ENCODE data around the gene FDCSP. TPM values are rescaled to one million over a fixed set of nuclear protein-coding genes. Genes with fewer than 3 reads are reported as not detected.

Gene FDCSP
- total and polyA plus RNA-seq, 2 experiments from 2014 or later = not detected

DNA sequence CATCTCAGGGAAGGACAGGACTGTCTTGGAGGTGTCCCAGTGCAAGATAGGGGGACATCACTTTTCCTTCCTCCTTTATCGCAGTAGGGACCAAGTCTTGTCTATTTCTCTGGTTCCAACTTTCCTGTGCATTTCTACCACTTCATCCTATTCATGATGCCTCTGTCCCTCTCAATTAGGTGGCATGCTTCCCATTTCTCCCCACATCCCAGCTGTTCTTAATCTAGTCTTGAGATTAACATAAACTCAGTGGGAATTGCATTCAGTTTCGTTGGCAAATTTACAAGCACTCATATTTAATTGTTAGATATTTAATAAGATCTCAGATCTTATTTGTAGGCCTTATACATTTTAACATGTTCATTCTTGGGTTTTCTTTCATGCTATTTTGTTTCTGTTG is 46.1 kb upstream of the FDCSP start:
- ATAC-seq (no peak), DNase-seq (ENCODE audit: low spot score) (no peak)
- Histone ChIP-seq H2AFZ (no peak overlapping the region), H3K79me2 (replicated peaks; ENCODE audit: insufficient read depth) (no peaks in the 10 kb centered on the region), H3K4me3 (no peak overlapping the region), H3K27me3 (ENCODE audit: insufficient read depth) (no peaks in the 10 kb centered on the region), H3K4me2 (no peak overlapping the region), H3F3A (replicated peaks; ENCODE audit: low read depth) (no peaks in the 10 kb centered on the region), H3K27ac (ENCODE audit: low read depth) (no peak overlapping the region), H3K9me2 (ENCODE audit: insufficient read depth) (no peaks in the 10 kb centered on the region), H3K36me3 (ENCODE audit: insufficient read depth) (no peaks in the 10 kb centered on the region), H4K20me1 (replicated peaks; ENCODE audit: insufficient read depth) (no peaks in the 10 kb centered on the region), H3K4me1 (ENCODE audit: insufficient read depth) (no peaks in the 10 kb centered on the region)
- Mint-ChIP-seq H3K9me3 (no peaks in the 10 kb centered on the region; the same call in 2 of the 3 replicates), H3K4me3 (no peak overlapping the region), H3K4me1 (no peaks in the 10 kb centered on the region), H3K36me3 (ENCODE audit: low read depth) (no peaks in the 10 kb centered on the region), H3K27ac (no peak overlapping the region), H3K27me3 (ENCODE audit: insufficient read depth, low read depth, poor library complexity) (no peaks in the 10 kb centered on the region)
- TF ChIP-seq ZNF331 (CRISPR knock-in tag; IDR thresholded peaks at IDR 0.05; ENCODE audit: low read depth) = no peak

DNA sequence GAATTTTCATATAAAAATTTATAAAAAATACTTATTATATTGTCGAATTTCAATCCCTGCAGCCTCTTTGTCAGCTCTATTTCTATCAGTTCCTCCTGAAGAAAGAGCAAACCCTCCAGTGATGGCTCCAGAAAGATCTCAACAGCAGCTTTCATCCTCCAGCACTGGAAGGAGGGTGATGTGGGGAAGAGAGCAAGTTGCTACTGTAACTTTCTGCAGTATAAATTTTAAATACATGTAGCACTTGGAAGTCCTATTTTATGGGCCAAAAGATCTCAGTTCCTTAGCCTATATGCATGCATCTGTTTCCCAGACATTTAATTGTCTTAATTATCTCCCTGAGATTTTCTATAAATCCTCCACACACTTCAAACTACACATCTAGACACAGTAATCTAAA is 44.1 kb upstream of the FDCSP start:
- Histone ChIP-seq H3K27me3 (ENCODE audit: insufficient read depth) (no peaks in the 10 kb centered on the region), H3K4me1 (ENCODE audit: insufficient read depth) (no peaks in the 10 kb centered on the region), H4K20me1 (replicated peaks; ENCODE audit: insufficient read depth) (no peaks in the 10 kb centered on the region), H3K36me3 (ENCODE audit: insufficient read depth) (no peaks in the 10 kb centered on the region), H3K4me3 (no peak overlapping the region), H3K27ac (ENCODE audit: low read depth) (no peak overlapping the region), H3K9me2 (ENCODE audit: insufficient read depth) (no peaks in the 10 kb centered on the region), H3F3A (replicated peaks; ENCODE audit: low read depth) (no peaks in the 10 kb centered on the region), H2AFZ (no peak overlapping the region), H3K4me2 (no peak overlapping the region), H3K79me2 (replicated peaks; ENCODE audit: insufficient read depth) (no peaks in the 10 kb centered on the region)
- ATAC-seq (no peak), DNase-seq (ENCODE audit: low spot score) (no peak)
- no peak overlapping the region for H3K4me3 Mint-ChIP-seq
- H3K36me3 Mint-ChIP-seq (ENCODE audit: low read depth) = no peaks in the 10 kb centered on the region
- no peaks in the 10 kb centered on the region; the same call in 2 of the 3 replicates for H3K9me3 Mint-ChIP-seq
- no peaks in the 10 kb centered on the region for H3K4me1 Mint-ChIP-seq
- H3K27ac Mint-ChIP-seq = no peak overlapping the region
- no peaks in the 10 kb centered on the region for H3K27me3 Mint-ChIP-seq (ENCODE audit: insufficient read depth, low read depth, poor library complexity)
- TF ChIP-seq ZNF331 (CRISPR knock-in tag; IDR thresholded peaks at IDR 0.05; ENCODE audit: low read depth) = no peak
- TF ChIP-seq STAT1 (IDR thresholded peaks at IDR 0.05; ENCODE audit: unreplicated experiment) = no peak
- TF ChIP-seq, protein P1, sequence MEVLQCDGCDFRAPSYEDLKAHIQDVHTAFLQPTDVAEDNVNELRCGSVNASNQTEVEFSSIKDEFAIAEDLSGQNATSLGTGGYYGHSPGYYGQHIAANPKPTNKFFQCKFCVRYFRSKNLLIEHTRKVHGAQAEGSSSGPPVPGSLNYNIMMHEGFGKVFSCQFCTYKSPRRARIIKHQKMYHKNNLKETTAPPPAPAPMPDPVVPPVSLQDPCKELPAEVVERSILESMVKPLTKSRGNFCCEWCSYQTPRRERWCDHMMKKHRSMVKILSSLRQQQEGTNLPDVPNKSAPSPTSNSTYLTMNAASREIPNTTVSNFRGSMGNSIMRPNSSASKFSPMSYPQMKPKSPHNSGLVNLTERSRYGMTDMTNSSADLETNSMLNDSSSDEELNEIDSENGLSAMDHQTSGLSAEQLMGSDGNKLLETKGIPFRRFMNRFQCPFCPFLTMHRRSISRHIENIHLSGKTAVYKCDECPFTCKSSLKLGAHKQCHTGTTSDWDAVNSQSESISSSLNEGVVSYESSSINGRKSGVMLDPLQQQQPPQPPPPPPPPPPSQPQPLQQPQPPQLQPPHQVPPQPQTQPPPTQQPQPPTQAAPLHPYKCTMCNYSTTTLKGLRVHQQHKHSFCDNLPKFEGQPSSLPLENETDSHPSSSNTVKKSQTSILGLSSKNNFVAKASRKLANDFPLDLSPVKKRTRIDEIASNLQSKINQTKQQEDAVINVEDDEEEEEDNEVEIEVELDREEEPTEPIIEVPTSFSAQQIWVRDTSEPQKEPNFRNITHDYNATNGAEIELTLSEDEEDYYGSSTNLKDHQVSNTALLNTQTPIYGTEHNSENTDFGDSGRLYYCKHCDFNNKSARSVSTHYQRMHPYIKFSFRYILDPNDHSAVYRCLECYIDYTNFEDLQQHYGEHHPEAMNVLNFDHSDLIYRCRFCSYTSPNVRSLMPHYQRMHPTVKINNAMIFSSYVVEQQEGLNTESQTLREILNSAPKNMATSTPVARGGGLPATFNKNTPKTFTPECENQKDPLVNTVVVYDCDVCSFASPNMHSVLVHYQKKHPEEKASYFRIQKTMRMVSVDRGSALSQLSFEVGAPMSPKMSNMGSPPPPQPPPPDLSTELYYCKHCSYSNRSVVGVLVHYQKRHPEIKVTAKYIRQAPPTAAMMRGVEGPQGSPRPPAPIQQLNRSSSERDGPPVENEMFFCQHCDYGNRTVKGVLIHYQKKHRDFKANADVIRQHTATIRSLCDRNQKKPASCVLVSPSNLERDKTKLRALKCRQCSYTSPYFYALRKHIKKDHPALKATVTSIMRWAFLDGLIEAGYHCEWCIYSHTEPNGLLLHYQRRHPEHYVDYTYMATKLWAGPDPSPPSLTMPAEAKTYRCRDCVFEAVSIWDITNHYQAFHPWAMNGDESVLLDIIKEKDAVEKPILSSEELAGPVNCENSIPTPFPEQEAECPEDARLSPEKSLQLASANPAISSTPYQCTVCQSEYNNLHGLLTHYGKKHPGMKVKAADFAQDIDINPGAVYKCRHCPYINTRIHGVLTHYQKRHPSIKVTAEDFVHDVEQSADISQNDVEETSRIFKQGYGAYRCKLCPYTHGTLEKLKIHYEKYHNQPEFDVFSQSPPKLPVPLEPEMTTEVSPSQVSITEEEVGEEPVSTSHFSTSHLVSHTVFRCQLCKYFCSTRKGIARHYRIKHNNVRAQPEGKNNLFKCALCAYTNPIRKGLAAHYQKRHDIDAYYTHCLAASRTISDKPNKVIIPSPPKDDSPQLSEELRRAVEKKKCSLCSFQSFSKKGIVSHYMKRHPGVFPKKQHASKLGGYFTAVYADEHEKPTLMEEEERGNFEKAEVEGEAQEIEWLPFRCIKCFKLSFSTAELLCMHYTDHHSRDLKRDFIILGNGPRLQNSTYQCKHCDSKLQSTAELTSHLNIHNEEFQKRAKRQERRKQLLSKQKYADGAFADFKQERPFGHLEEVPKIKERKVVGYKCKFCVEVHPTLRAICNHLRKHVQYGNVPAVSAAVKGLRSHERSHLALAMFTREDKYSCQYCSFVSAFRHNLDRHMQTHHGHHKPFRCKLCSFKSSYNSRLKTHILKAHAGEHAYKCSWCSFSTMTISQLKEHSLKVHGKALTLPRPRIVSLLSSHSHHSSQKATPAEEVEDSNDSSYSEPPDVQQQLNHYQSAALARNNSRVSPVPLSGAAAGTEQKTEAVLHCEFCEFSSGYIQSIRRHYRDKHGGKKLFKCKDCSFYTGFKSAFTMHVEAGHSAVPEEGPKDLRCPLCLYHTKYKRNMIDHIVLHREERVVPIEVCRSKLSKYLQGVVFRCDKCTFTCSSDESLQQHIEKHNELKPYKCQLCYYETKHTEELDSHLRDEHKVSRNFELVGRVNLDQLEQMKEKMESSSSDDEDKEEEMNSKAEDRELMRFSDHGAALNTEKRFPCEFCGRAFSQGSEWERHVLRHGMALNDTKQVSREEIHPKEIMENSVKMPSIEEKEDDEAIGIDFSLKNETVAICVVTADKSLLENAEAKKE (CRISPR knock-in tag; IDR thresholded peaks at IDR 0.05) = no peak
- TF ChIP-seq, protein P2, sequence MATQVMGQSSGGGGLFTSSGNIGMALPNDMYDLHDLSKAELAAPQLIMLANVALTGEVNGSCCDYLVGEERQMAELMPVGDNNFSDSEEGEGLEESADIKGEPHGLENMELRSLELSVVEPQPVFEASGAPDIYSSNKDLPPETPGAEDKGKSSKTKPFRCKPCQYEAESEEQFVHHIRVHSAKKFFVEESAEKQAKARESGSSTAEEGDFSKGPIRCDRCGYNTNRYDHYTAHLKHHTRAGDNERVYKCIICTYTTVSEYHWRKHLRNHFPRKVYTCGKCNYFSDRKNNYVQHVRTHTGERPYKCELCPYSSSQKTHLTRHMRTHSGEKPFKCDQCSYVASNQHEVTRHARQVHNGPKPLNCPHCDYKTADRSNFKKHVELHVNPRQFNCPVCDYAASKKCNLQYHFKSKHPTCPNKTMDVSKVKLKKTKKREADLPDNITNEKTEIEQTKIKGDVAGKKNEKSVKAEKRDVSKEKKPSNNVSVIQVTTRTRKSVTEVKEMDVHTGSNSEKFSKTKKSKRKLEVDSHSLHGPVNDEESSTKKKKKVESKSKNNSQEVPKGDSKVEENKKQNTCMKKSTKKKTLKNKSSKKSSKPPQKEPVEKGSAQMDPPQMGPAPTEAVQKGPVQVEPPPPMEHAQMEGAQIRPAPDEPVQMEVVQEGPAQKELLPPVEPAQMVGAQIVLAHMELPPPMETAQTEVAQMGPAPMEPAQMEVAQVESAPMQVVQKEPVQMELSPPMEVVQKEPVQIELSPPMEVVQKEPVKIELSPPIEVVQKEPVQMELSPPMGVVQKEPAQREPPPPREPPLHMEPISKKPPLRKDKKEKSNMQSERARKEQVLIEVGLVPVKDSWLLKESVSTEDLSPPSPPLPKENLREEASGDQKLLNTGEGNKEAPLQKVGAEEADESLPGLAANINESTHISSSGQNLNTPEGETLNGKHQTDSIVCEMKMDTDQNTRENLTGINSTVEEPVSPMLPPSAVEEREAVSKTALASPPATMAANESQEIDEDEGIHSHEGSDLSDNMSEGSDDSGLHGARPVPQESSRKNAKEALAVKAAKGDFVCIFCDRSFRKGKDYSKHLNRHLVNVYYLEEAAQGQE (IDR thresholded peaks at IDR 0.05; ENCODE audit: unreplicated experiment) = no peak
- TF ChIP-seq, protein P3, sequence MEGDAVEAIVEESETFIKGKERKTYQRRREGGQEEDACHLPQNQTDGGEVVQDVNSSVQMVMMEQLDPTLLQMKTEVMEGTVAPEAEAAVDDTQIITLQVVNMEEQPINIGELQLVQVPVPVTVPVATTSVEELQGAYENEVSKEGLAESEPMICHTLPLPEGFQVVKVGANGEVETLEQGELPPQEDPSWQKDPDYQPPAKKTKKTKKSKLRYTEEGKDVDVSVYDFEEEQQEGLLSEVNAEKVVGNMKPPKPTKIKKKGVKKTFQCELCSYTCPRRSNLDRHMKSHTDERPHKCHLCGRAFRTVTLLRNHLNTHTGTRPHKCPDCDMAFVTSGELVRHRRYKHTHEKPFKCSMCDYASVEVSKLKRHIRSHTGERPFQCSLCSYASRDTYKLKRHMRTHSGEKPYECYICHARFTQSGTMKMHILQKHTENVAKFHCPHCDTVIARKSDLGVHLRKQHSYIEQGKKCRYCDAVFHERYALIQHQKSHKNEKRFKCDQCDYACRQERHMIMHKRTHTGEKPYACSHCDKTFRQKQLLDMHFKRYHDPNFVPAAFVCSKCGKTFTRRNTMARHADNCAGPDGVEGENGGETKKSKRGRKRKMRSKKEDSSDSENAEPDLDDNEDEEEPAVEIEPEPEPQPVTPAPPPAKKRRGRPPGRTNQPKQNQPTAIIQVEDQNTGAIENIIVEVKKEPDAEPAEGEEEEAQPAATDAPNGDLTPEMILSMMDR (conservative IDR thresholded peaks at IDR 0.05; ENCODE audit: low read depth in 2 of 2) = no peak
- TF ChIP-seq EZH2 (IDR thresholded peaks at IDR 0.05; ENCODE audit: low read depth, unreplicated experiment) = no peak
- TF ChIP-seq EZH2phosphoT487 (IDR thresholded peaks at IDR 0.05; ENCODE audit: unreplicated experiment) = no peak
- TF ChIP-seq ZNF114 (CRISPR knock-in tag; IDR thresholded peaks at IDR 0.05) = no peak
- TF ChIP-seq NANOG (IDR thresholded peaks at IDR 0.05; ENCODE audit: borderline replicate concordance) = no peak
- TF ChIP-seq, protein P4, sequence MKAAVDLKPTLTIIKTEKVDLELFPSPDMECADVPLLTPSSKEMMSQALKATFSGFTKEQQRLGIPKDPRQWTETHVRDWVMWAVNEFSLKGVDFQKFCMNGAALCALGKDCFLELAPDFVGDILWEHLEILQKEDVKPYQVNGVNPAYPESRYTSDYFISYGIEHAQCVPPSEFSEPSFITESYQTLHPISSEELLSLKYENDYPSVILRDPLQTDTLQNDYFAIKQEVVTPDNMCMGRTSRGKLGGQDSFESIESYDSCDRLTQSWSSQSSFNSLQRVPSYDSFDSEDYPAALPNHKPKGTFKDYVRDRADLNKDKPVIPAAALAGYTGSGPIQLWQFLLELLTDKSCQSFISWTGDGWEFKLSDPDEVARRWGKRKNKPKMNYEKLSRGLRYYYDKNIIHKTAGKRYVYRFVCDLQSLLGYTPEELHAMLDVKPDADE (IDR thresholded peaks at IDR 0.05) = no peak
